Activated CD4-positive, alpha-beta T cell treated with anti-CD3 and anti-CD28 coated beads, Interleukin-2, Interleukin-6, amounts not matched to agents 100 ng/mL and 50 ng/mL, durations not matched to agents 16 hours and 8 hours (primary cell): Measurements from ENCODE around the gene PRPF38A.
"Not testable (repeated sequence)": the region's sequence is repeated elsewhere in the genome, so short reads cannot be mapped to it uniquely, and the experiment has no call there.

Experiments used
- DNase-seq: peaks from one replicate; pipeline ENCODE4 v3.0.0-alpha.2; 2020

PRPF38A gene, protein sequence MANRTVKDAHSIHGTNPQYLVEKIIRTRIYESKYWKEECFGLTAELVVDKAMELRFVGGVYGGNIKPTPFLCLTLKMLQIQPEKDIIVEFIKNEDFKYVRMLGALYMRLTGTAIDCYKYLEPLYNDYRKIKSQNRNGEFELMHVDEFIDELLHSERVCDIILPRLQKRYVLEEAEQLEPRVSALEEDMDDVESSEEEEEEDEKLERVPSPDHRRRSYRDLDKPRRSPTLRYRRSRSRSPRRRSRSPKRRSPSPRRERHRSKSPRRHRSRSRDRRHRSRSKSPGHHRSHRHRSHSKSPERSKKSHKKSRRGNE

DNA sequence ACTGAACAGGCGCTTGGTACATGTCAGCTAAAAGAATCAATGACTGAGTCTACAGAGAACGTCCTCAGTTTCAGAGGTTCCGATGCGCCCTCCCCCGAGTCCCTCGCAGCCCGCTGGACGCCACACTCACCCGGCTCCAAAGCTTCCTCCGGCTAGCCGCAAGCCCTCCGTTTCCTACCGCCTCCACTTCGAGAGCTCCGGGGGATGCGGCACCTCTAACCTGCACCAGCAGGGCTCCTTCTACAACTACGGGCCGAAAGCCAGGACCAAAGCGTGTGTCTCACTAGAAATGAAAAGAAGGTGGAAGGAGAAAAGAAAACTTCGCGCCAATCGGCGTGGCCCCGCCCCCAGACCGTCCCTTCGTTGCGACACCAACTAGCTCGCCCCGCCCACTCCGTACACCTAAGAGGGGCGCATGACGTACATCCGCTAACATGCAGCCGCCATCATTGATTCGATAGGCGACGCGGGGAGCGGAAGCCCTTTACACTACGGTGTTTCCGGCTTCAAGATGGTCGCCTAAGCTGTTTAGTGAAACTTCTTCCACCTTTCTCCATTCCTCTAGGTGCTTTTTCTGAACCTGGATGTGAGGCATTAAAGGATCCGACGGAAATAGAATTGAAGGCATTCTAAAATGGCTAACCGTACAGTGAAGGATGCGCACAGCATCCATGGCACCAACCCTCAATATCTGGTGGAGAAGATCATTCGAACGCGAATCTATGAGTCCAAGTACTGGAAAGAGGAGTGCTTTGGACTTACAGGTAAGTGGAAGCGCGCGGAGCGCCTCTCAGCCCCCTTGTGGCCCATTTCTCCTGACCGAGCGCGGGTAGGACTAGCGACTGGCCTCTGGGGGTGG lies at the start of gene PRPF38A, which contains the start of gene ORC1:
TSS of gene PRPF38A (plus strand) at position 487 of the 859 bp plus-strand sequence. CDS start at position 635, 148 bp downstream.
TSS of gene ORC1 (minus strand) at position 308 of the 859 bp plus-strand sequence. CDS start 2,200 bp downstream, outside the sequence.
- peak; percentile 97 for DNase-seq

DNA sequence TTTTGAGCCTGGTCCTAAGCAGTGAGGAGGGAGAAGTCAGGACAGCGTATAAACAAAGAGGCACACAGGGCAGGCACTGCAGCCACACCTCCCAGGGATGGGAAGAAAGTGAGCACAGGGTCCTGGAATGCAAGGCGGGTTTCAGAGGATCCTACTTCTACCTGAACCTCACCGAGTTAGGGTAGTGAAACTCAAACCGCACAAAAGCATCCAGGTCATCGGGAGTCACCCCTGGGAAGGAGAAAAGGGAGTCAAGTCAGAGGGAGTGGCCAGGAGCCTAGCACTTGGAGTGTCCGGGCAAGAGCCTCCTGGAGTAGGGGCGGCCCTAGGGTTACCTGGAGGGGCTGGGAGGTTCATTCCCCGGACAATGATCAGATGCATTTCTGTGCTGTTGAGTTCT lies 49.0 kb upstream of the PRPF38A start:
- no peak for DNase-seq

DNA sequence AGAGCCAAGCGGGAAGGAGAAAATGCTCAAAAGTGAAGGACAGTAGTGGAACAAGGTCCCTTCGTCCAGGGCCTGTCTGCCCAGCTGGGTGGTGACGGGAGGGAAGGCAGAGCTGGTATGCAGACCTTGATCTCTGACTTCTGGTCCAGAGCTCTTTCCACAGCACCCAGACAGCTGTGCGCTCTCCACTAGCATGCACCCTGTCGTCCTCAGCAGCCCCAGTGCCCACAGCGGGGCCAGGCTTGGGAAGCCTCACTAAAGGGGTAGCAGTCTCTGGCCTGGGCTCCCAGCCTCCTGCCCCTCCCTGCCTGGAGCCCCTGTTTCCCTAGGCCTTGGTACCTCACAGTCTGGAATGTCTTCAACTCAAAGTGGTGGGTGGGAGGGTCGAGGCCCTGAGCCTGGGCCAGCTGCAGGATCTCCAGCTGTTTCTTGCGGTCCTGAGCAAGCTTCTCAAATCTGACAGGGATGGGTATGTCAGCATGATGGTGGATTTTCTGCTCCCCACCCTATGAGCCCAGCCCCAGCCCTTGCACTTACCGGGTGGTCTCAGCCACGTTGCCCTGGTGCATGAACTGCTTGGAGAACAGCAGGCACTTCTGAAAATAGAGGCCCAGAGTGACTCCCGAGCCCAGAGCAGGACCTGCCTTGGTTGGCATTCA lies 48.4 kb upstream of the PRPF38A start:
- no peak for DNase-seq

- DNase-seq, result no peak
These were observed 47.5 kb upstream of the PRPF38A start for GRCh38 chr1:52356818-52357355.

GRCh38 chr1:52357397-52357796 lies 47.0 kb upstream of the PRPF38A start:
- DNase-seq, result no peak

- no peak for DNase-seq
These were observed 45.4 kb upstream of the PRPF38A start for GRCh38 chr1:52358851-52359497.

GRCh38 chr1:52359676-52360594 lies 44.5 kb upstream of the PRPF38A start:
- DNase-seq, result no peak

GRCh38 chr1:52360595-52360968 lies 43.8 kb upstream of the PRPF38A start:
- DNase-seq, result no peak

- DNase-seq, result no peak
These were observed 40.1 kb upstream of the PRPF38A start for GRCh38 chr1:52364235-52364839.

GRCh38 chr1:52365071-52365745 lies 39.2 kb upstream of the PRPF38A start:
- peak; percentile 39 for DNase-seq

DNA sequence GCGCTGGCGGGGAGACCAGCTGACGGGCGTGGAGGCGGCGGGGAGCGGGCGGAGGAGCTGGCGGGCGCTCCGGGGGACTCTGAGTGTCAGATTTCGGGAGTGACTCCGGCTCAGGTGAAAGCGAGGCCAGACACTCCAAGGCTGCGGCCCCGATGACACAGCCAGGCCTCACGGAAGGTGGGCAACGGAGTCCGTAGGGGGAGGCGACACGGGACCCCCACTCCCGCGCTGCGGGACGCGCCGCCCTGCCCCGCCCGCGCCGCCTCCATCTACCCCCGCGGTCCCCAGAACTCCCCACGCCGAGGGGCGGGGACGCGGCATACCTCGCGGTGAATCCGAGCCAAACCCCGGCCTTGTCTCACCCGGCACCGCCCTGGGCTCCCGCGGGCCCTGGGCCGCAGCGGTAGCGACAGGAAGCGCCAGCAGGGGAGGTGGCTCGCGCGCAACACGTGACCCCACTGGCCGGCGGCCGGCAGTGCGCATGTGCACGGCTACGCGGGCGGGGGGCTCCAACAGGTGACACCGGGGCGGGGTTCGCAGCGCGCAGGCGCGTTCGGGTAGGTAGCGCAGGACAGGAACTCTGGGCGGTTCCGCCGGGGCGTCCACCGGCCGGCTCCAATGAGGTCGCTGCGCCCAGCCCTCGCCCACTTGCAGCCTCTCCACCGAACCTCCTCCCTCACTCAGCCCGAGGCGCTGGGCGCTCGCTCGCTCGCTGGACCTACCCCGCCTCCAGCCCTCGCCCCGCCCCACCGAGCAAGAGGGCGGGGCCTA lies 38.5 kb upstream of the PRPF38A start, which contains the start of gene CC2D1B:
TSS of gene CC2D1B (minus strand) at position 460 of the 771 bp plus-strand sequence. CDS start 1,585 bp downstream, outside the sequence.
- peak; percentile 100 for DNase-seq

GRCh38 chr1:52366517-52366827 lies 37.9 kb upstream of the PRPF38A start:
- no peak for DNase-seq

DNA sequence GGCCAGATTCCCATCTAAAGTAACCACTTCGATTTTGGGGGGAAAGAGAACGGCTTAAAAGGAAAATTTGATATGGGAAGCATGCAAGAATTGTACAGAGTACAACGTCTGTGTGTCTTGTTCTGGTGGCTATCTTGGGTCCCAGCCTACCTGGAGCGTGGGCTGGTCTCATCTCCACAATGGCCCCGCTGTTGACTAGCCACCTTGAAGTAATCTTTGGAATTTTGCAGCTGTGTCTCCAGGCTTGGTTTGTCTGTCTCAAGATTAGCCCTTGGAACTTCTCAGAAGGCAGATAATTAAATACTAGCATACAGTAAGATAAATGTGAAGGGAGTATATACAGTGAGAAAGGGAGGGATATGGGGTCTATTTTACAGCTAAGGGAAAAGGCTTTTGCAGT lies 37.1 kb upstream of the PRPF38A start:
- no peak for DNase-seq

GRCh38 chr1:52368383-52369172 lies 35.8 kb upstream of the PRPF38A start:
- peak; percentile 59 for DNase-seq

GRCh38 chr1:52369851-52370250 lies 34.6 kb upstream of the PRPF38A start:
- DNase-seq, result not testable (repeated sequence)

- DNase-seq, result no peak
These were observed 19.0 kb upstream of the PRPF38A start for GRCh38 chr1:52385376-52385775.

DNA sequence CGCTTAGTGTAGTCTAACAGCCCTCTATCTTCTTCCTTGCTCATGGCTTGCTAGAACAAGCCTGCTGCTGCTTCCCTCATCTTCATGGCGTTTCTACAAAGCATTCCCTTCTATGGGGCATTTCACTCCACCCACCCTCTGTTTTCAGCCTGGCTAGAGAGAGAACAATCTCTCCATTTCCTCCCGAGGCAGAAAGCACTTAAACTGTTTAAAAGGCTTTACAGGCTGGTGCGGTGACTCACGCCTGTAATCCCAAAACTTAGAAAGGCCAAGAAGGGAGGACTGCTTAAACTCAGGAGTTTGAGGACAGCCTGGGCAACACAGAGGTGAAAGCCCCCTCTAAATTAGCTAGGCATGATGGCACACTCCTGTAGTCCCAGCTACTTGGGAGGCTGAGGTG lies 17.9 kb upstream of the PRPF38A start:
- DNase-seq, result no peak

GRCh38 chr1:52393174-52393573 lies 11.2 kb upstream of the PRPF38A start:
- no peak for DNase-seq

- no peak for DNase-seq
These were observed 4.8 kb upstream of the PRPF38A start for GRCh38 chr1:52399629-52400028.
